PC-9 (cell line): Measurements from ENCODE around the gene SAPCD2.

Source experiments
- EZH2 ChIP-seq: fragments of 200-600 bp; sonication (generic); IDR thresholded peaks from 2 replicates; pipeline ENCODE4 v1.8.0; 2017; ENCODE audit warnings: antibody characterized with exemption, low read depth
- TF ChIP-seq, protein P1 (sequence below): fragments of 200-600 bp; sonication (generic); conservative IDR thresholded peaks from 2 replicates; pipeline ENCODE4 v1.6.1; 2017; ENCODE audit warnings: mixed run types, antibody characterized with exemption, mild to moderate bottlenecking, moderate library complexity

DNA sequence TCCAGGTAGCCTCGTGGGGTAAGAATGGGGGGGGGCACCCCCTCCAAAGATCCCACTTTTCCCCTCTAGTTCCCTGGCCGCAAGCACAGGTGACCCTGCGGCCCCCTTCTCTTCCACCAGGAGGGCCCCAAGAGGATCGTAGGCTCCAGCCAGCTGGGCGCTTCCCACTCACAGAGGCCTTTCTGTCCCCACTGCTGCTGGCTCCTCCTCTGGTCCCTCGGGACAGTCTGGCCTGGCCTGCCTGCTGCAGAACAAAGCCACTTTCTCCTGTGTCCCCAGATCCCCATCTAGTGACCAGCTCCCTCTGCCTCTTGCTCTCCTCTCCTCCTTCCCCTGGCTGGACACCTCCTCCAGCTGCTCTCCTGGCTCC, 534 bp upstream of the SAPCD2 start:
- TF ChIP-seq, protein P1, sequence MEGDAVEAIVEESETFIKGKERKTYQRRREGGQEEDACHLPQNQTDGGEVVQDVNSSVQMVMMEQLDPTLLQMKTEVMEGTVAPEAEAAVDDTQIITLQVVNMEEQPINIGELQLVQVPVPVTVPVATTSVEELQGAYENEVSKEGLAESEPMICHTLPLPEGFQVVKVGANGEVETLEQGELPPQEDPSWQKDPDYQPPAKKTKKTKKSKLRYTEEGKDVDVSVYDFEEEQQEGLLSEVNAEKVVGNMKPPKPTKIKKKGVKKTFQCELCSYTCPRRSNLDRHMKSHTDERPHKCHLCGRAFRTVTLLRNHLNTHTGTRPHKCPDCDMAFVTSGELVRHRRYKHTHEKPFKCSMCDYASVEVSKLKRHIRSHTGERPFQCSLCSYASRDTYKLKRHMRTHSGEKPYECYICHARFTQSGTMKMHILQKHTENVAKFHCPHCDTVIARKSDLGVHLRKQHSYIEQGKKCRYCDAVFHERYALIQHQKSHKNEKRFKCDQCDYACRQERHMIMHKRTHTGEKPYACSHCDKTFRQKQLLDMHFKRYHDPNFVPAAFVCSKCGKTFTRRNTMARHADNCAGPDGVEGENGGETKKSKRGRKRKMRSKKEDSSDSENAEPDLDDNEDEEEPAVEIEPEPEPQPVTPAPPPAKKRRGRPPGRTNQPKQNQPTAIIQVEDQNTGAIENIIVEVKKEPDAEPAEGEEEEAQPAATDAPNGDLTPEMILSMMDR, result no peak
- no peak for TF ChIP-seq EZH2
